Endothelial cell of umbilical vein (primary cell): ENCODE data around the gene PLCD3. TPM values are rescaled to one million over a fixed set of nuclear protein-coding genes. Genes with fewer than 3 reads are reported as not detected.

Experiments used
- BruUV-seq: library from RNA; stranded (reverse); fragments of 400-500 nt; replicated peaks from 2 replicates; lab custom pipeline; 2021; lab: Mats Ljungman, UMichigan
- CTCF ChIA-PET: fragments of 300-600, 350-600 bp; sonication (Branson Sonifier 250); formaldehyde crosslinking; loops from one replicate; lab custom pipeline; 2021; ENCODE audit warnings: antibody characterized with exemption, inconsistent platforms; lab: Charles Lee
- POLR2A ChIA-PET: fragments of 300-600, 350-600 bp; sonication (Branson Sonifier 250); formaldehyde crosslinking; loops from one replicate; lab custom pipeline; 2021; ENCODE audit warnings: antibody characterized with exemption, inconsistent platforms; lab: Charles Lee
- DNase-seq: peaks from one replicate; pipeline ENCODE4 v3.0.0-alpha.2; 2011; ENCODE audit warnings: low read depth, low spot score
- FAIRE-seq: peaks from 2 replicates; lab custom pipeline; 2011; peaks lifted over from hg19 to GRCh38; lab: Jason Lieb, UNC
- H2AFZ ChIP-seq: 2 replicates; pipeline ENCODE4 v1.6.0; 2012; ENCODE audit warnings: low read depth, low read length, control low read depth, inconsistent platforms
- H3K27ac ChIP-seq: 2 replicates; pipeline ENCODE4 v1.5.1; 2011; ENCODE audit warnings: low read depth, mild to moderate bottlenecking, control low read depth, low read length, moderate library complexity; ENCODE audit not compliant: insufficient read depth
- H3K27me3 ChIP-seq, 2 experiments: 2 replicates each; pipeline versions ENCODE4 v1.6.0 to v1.6.1; 2011; ENCODE audit warnings: low read length in 2 of 2, mixed read lengths in 1 of 2; ENCODE audit not compliant: control insufficient read depth in 2 of 2, insufficient read depth in 2 of 2
- H3K36me3 ChIP-seq, 2 experiments: 2 replicates in 1 of 2; 3 replicates in 1 of 2; pipeline ENCODE4 v1.5.1; 2011; ENCODE audit warnings: low read length in 2 of 2, mild to moderate bottlenecking in 1 of 2, moderate library complexity in 1 of 2; ENCODE audit not compliant: control insufficient read depth in 2 of 2, insufficient read depth in 2 of 2; ENCODE audit errors: extremely low read depth in 1 of 2
- H3K4me1 ChIP-seq: 3 replicates; pipeline ENCODE4 v1.5.1; 2011; ENCODE audit warnings: mild to moderate bottlenecking, low read length; ENCODE audit not compliant: control insufficient read depth, insufficient read depth; ENCODE audit errors: extremely low read depth
- H3K4me2 ChIP-seq: 2 replicates; pipeline ENCODE4 v1.6.1; 2011; ENCODE audit warnings: low read length, control low read depth, mixed read lengths; ENCODE audit not compliant: insufficient read depth
- H3K4me3 ChIP-seq, 3 experiments: fragments of 200-600 bp in 1 of 3; sonication (generic), shearing (Covaris generic) in 1 of 3; replicated peaks in 1 of 3; 2 replicates each; pipeline ENCODE4 v1.5.1; 2011 to 2016; ENCODE audit warnings: control low read depth in 3 of 3, low read length in 3 of 3, mild to moderate bottlenecking in 2 of 3, inconsistent platforms in 1 of 3, low read depth in 1 of 3, moderate library complexity in 1 of 3; ENCODE audit not compliant: insufficient read depth in 1 of 3
- H3K79me2 ChIP-seq: 2 replicates; pipeline ENCODE4 v1.6.0; 2012; ENCODE audit warnings: low read length, inconsistent platforms; ENCODE audit not compliant: control insufficient read depth, insufficient read depth
- H3K9ac ChIP-seq: replicated peaks from 2 replicates; pipeline ENCODE3; 2011; ENCODE audit warnings: low read length, control low read depth; ENCODE audit not compliant: insufficient read depth; ENCODE audit errors: extremely low read depth
- H3K9me1 ChIP-seq: replicated peaks from 3 replicates; pipeline ENCODE4 v1.6.0; 2011; ENCODE audit warnings: mild to moderate bottlenecking, low read length; ENCODE audit not compliant: control insufficient read depth, insufficient read depth; ENCODE audit errors: extremely low read depth
- H3K9me3 ChIP-seq: replicated peaks from 2 replicates; pipeline ENCODE4 v1.5.1; 2012; ENCODE audit warnings: low read length, inconsistent platforms; ENCODE audit not compliant: control insufficient read depth, insufficient read depth
- H4K20me1 ChIP-seq: replicated peaks from 2 replicates; pipeline ENCODE3; 2011; ENCODE audit warnings: mild to moderate bottlenecking, low read length; ENCODE audit not compliant: control insufficient read depth, insufficient read depth; ENCODE audit errors: extremely low read depth
- EZH2 ChIP-seq: IDR thresholded peaks from 2 replicates; pipeline ENCODE4 v1.6.1; 2012; ENCODE audit warnings: borderline replicate concordance, low read depth, mild to moderate bottlenecking, moderate library complexity, low read length, inconsistent platforms; ENCODE audit not compliant: severe bottlenecking
- FOS ChIP-seq: IDR thresholded peaks from 2 replicates; pipeline ENCODE4 v1.6.1; 2011; ENCODE audit warnings: mild to moderate bottlenecking, low read length, moderate library complexity, borderline replicate concordance; ENCODE audit not compliant: insufficient read depth
- GATA2 ChIP-seq: IDR thresholded peaks from 2 replicates; pipeline ENCODE4 v1.7.0; 2011; ENCODE audit warnings: low read depth, mild to moderate bottlenecking, moderate library complexity, mixed read lengths, low read length; ENCODE audit not compliant: insufficient read length, insufficient read depth
- JUN ChIP-seq: IDR thresholded peaks from 2 replicates; pipeline ENCODE4 v1.6.1; 2011; ENCODE audit warnings: borderline replicate concordance, low read depth; ENCODE audit not compliant: insufficient read length, insufficient read depth
- MYC ChIP-seq: IDR thresholded peaks from one replicate; pipeline ENCODE4 v1.6.1; 2011; ENCODE audit warnings: mild to moderate bottlenecking, low read depth, low read length
- POLR2A ChIP-seq: IDR thresholded peaks from 2 replicates; pipeline ENCODE4 v1.6.1; 2012; ENCODE audit warnings: low read depth, mild to moderate bottlenecking, control low read depth, low read length
- POLR2AphosphoS5 ChIP-seq: IDR thresholded peaks from 2 replicates; pipeline ENCODE4 v1.6.1; 2012; ENCODE audit warnings: low read depth, mild to moderate bottlenecking, control low read depth, low read length, moderate library complexity; ENCODE audit not compliant: insufficient read depth
- dilution Hi-C: fragments of 300-500 bp; cut with MboI; formaldehyde crosslinking; loops from one replicate; pipeline ENCODE4 v1.15.0; 2019; ENCODE audit warnings: low sequenced_read_pairs; ENCODE audit not compliant: extremely low pct_ligation_motif_present
- intact Hi-C: fragments of 100-400 bp; cut with micrococcal nuclease; formaldehyde crosslinking; loops from one replicate; pipeline ENCODE4 v1.10.0; 2022
- polyA plus RNA-seq, 4 experiments: library from polyadenylated mRNA; depleted of rRNA in 3 of 4; stranded (reverse) in 3 of 4; unstranded in 1 of 4; fragments of >200 nt; gene quantifications; 2 replicates each; pipeline versions ENCODE4 v1.2.1 to v1.2.3, GENCODE V29; 2011 to 2012; ENCODE audit warnings: missing spikeins in 1 of 4
- total RNA-seq: library from RNA; stranded (reverse); gene quantifications from 2 replicates; pipeline ENCODE4 v1.2.3, GENCODE V29; 2021
- TF ChIP-seq, protein P1 (sequence below): IDR thresholded peaks from 2 replicates; pipeline ENCODE4 v1.6.1; 2011; ENCODE audit not compliant: insufficient read depth, insufficient read length
- TF ChIP-seq, protein P2 (sequence below), 2 donors: IDR thresholded peaks; 1 replicate in 1 of 2; 2 replicates in 1 of 2; pipeline ENCODE4 v1.5.1; 2011; ENCODE audit warnings: low read length in 2 of 2, mild to moderate bottlenecking in 2 of 2, moderate library complexity in 2 of 2, control low read depth in 1 of 2, inconsistent platforms in 1 of 2, low read depth in 1 of 2; ENCODE audit not compliant: insufficient read depth in 1 of 2; ENCODE audit errors: extremely low read depth in 1 of 2

Gene PLCD3
- total and polyA plus RNA-seq, 2 donors (not counting 3 experiments of a cell fraction or from before 2014, with no cell fraction given) = 30.4 to 43.1 TPM

DNA sequence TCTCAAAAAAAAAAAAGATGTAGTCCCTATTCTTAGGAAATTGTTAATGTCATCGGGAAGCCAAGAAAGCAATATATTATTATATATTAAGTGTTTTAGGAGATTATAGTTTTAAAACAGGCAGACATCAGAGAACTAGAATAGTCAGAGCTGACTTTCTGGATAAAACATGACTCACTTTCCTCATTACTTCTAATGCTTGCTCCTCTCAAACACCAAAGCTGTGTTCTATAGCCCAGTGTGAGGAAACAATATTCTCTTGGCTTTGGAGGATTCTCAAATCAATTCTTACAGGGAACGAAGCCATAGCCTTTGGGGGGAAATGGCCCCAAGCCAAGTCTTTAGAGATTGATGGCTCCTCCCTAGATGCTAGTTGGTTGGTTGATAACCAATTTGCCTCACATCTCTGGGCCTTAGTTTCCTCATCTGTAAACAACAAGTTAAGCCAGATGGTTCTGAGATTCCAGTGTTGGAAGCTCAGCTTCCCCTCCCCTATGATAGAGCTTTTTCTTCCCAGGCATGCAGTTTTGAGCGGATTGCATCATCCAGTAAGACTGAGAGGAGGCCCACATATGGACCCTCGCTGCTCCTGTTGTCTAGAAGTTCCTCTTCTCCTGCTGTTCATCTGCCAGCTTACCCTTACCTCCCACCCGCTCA lies 58.8 kb downstream of the PLCD3 start:
- no peaks in the 10 kb centered on the region for H4K20me1 ChIP-seq
- TF ChIP-seq MYC (no peak), EZH2 (no peak), POLR2A (no peak), GATA2 (no peak), FOS (no peak), JUN (no peak), POLR2AphosphoS5 (no peak)
- TF ChIP-seq, protein P1, sequence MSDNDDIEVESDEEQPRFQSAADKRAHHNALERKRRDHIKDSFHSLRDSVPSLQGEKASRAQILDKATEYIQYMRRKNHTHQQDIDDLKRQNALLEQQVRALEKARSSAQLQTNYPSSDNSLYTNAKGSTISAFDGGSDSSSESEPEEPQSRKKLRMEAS = no peak
- TF ChIP-seq, protein P2, sequence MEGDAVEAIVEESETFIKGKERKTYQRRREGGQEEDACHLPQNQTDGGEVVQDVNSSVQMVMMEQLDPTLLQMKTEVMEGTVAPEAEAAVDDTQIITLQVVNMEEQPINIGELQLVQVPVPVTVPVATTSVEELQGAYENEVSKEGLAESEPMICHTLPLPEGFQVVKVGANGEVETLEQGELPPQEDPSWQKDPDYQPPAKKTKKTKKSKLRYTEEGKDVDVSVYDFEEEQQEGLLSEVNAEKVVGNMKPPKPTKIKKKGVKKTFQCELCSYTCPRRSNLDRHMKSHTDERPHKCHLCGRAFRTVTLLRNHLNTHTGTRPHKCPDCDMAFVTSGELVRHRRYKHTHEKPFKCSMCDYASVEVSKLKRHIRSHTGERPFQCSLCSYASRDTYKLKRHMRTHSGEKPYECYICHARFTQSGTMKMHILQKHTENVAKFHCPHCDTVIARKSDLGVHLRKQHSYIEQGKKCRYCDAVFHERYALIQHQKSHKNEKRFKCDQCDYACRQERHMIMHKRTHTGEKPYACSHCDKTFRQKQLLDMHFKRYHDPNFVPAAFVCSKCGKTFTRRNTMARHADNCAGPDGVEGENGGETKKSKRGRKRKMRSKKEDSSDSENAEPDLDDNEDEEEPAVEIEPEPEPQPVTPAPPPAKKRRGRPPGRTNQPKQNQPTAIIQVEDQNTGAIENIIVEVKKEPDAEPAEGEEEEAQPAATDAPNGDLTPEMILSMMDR (IDR thresholded peaks at IDR 0.05; ENCODE audit: extremely low read depth in 1 of 2, insufficient read depth in 1 of 2, low read depth in 1 of 2, low read length in 2 of 2) = no peak
- CTCF ChIA-PET = interaction anchor here (2.1 kb wide), 1 partner anchor 12 kb away, joined by 4 read pairs; no protein-coding TSS in a partner anchor
- peaks cover 7 to 17% of the 10 kb centered on the region in 2 experiments for H3K36me3 ChIP-seq
- peaks cover 10% of the 10 kb centered on the region for H3K4me1 ChIP-seq
- H3K79me2 ChIP-seq = peaks cover 87% of the 10 kb centered on the region
- H3K27ac ChIP-seq = no peak overlapping the region
- intact Hi-C loops = no loop called here
- no peak overlapping the region for H3K4me3 ChIP-seq
- POLR2A ChIA-PET = interaction anchor here (0.8 kb wide), 1 partner anchor 9 kb away, joined by 6 read pairs; no protein-coding TSS in a partner anchor
- no peak for DNase-seq
- H2AFZ ChIP-seq = no peak overlapping the region
- no peak for FAIRE-seq
- dilution Hi-C loops = no loop called here
- H3K9ac ChIP-seq = no peak overlapping the region
- no peaks in the 10 kb centered on the region for H3K9me3 ChIP-seq
- no peaks in the 10 kb centered on the region for H3K27me3 ChIP-seq
- no peak overlapping the region for H3K4me2 ChIP-seq
- BruUV-seq = no TSS peak
- no peaks in the 10 kb centered on the region for H3K9me1 ChIP-seq
